ENCODE data around the gene MS4A6A. TPM values are rescaled to one million over a fixed set of nuclear protein-coding genes. Genes with fewer than 3 reads are reported as not detected.

The MS4A6A gene
- total RNA-seq, 1 experiment from 2014 or later = not detected

DNA sequence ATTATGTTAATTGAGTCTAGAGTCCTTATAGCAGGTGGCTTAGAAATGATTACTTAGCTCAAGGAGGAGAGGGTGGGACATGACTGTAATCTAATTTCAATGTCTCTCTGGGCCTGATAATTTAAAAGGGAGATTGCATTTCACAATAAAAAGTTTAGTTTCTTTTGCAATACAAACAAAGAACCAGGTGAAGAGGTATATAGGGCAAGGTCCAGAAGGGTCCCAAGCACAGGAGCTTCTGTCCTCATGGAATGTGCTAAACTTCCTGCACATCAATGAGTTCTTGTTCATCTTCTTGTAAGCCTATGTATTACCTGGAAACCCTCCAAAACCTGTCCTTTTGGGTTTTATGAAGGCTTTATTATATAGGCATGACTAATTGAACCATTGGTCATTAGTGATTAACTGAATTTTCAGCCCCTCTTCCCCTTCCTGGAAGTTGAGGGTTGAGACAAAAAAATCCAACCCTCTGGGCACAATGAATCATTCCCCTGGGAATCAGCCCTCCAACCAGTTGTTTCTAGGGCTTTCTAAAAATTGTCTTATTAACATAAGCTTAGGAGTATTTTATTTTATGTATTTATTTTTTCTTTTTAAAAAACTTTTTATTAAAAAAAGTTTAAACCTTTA lies 56.8 kb downstream of the MS4A6A start:
- no peak overlapping the region for H4K5ac ChIP-seq (ENCODE audit: insufficient read length, low read depth, low read length)

More for the DNA sequence above, 56.8 kb downstream of the MS4A6A start:
- H2BK12ac ChIP-seq (ENCODE audit: insufficient read length, low read depth, low read length) = no peak overlapping the region
- H2BK5ac ChIP-seq (ENCODE audit: insufficient read length, low read length) = no peak overlapping the region
- H4K20me1 ChIP-seq (ENCODE audit: control insufficient read depth, insufficient read depth, insufficient read length) = no peaks in the 10 kb centered on the region
- no peak overlapping the region for H3K9ac ChIP-seq (ENCODE audit: extremely low read depth, insufficient read length, low read length)
- H3K27me3 ChIP-seq (ENCODE audit: insufficient read depth, low read length) = no peaks in the 10 kb centered on the region
- H3K27me3 Mint-ChIP-seq (ENCODE audit: low read depth) = no peaks in the 10 kb centered on the region
- no peak overlapping the region for H3K27ac ChIP-seq (ENCODE audit: insufficient read length, low read depth, low read length)
- H3K79me2 ChIP-seq (ENCODE audit: insufficient read depth, low read length) = no peaks in the 10 kb centered on the region
- no peak overlapping the region for H4K91ac ChIP-seq (ENCODE audit: insufficient read length, low read depth, low read length)
- no peak overlapping the region for H2BK15ac ChIP-seq (ENCODE audit: low read depth, low read length)
- no peak overlapping the region for H3K14ac ChIP-seq (ENCODE audit: insufficient read depth, low read length)
- no peaks in the 10 kb centered on the region for H3K79me1 ChIP-seq (ENCODE audit: insufficient read depth, low read depth, low read length, poor library complexity, severe bottlenecking)
- H2AFZ ChIP-seq (ENCODE audit: low read length) = no peak overlapping the region
- no peak overlapping the region for H3K18ac ChIP-seq (ENCODE audit: insufficient read length, low read depth, low read length)
- no peak overlapping the region for H3K4ac ChIP-seq (ENCODE audit: low read depth, low read length)
- peaks cover 32 to 38% of the 10 kb centered on the region in 2 experiments for H3K4me1 Mint-ChIP-seq
- no peak overlapping the region for H2AK5ac ChIP-seq (ENCODE audit: insufficient read length, low read length)
- no peak overlapping the region for H3K4me2 ChIP-seq (ENCODE audit: insufficient read depth, insufficient read length, low read length)
- H3K4me3 Mint-ChIP-seq = no peak overlapping the region
- no peak overlapping the region for H2BK120ac ChIP-seq (ENCODE audit: low read depth, low read length, poor library complexity, severe bottlenecking)
- no peak for DNase-seq
- no peak overlapping the region for H3K27ac Mint-ChIP-seq
- no peak overlapping the region for H4K8ac ChIP-seq (replicated peaks; ENCODE audit: insufficient read length, low read depth, low read length)
- H3K9me3 ChIP-seq (ENCODE audit: control insufficient read depth, low read depth, low read length) = no peaks in the 10 kb centered on the region
- H3K23me2 ChIP-seq (ENCODE audit: insufficient read length, low read depth, low read length, poor library complexity, severe bottlenecking) = no peaks in the 10 kb centered on the region
- peaks cover 3% of the 10 kb centered on the region in 2 experiments; a peak in 3 of 5 replicates for H3K9me3 Mint-ChIP-seq
- H3K23ac ChIP-seq (ENCODE audit: insufficient read length, low read depth, low read length) = no peak overlapping the region
- 0 out of 2 replicates have a peak, but pooled peaks cover 4% of the 10 kb centered on the region for H3K4me1 ChIP-seq (ENCODE audit: insufficient read depth, low read length)
- H3K36me3 Mint-ChIP-seq (ENCODE audit: insufficient read depth in 1 of 3, low read depth in 3 of 3) = no peaks in the 10 kb centered on the region
- H3K56ac ChIP-seq (ENCODE audit: insufficient read length, low read depth, low read length) = no peak overlapping the region
- no peak overlapping the region for H2BK20ac ChIP-seq (ENCODE audit: low read depth, low read length, poor library complexity, severe bottlenecking)
- TF ChIP-seq, protein P1, sequence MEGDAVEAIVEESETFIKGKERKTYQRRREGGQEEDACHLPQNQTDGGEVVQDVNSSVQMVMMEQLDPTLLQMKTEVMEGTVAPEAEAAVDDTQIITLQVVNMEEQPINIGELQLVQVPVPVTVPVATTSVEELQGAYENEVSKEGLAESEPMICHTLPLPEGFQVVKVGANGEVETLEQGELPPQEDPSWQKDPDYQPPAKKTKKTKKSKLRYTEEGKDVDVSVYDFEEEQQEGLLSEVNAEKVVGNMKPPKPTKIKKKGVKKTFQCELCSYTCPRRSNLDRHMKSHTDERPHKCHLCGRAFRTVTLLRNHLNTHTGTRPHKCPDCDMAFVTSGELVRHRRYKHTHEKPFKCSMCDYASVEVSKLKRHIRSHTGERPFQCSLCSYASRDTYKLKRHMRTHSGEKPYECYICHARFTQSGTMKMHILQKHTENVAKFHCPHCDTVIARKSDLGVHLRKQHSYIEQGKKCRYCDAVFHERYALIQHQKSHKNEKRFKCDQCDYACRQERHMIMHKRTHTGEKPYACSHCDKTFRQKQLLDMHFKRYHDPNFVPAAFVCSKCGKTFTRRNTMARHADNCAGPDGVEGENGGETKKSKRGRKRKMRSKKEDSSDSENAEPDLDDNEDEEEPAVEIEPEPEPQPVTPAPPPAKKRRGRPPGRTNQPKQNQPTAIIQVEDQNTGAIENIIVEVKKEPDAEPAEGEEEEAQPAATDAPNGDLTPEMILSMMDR (conservative IDR thresholded peaks at IDR 0.05) = no peak
- no peak overlapping the region for H3T11ph ChIP-seq (ENCODE audit: low read length)
